WERI-Rb-1 (cell line): Measurements from ENCODE around the gene YBX2.
A peak's percentile ranks its signal among the peaks of the same experiment; 100 is the strongest.

ENCODE experiments used
- DNase-seq: peaks from one replicate; pipeline ENCODE4 v3.0.0-alpha.2; 2020
- H3K27ac ChIP-seq: fragments of 250-450 bp; sonication (Bioruptor Pico); 2 replicates; pipeline ENCODE4 v1.5.1; 2020; ENCODE audit warnings: mild to moderate bottlenecking, moderate library complexity
- H3K27me3 ChIP-seq: fragments of 250-450 bp; sonication (Bioruptor Pico); 2 replicates; pipeline ENCODE4 v1.5.1; 2021; ENCODE audit warnings: mild to moderate bottlenecking, low read depth, moderate library complexity; ENCODE audit not compliant: insufficient read depth, severe bottlenecking
- H3K36me3 ChIP-seq: fragments of 250-450 bp; sonication (Bioruptor Pico); 2 replicates; pipeline ENCODE4 v1.5.1; 2020; ENCODE audit warnings: mild to moderate bottlenecking, moderate library complexity
- H3K4me3 ChIP-seq: 2 replicates; pipeline ENCODE4 v1.5.1; 2011; ENCODE audit warnings: low read depth, mild to moderate bottlenecking, control low read depth, low read length
- H3K9me3 ChIP-seq: fragments of 250-450 bp; sonication (Bioruptor Pico); 2 replicates; pipeline ENCODE4 v1.5.1; 2021; ENCODE audit warnings: mild to moderate bottlenecking, moderate library complexity; ENCODE audit not compliant: severe bottlenecking
- CTCF ChIP-seq: IDR thresholded peaks from 2 replicates; pipeline ENCODE4 v1.5.1; 2011; ENCODE audit warnings: low read depth, mild to moderate bottlenecking, control low read depth, inconsistent platforms, low read length

The YBX2 gene

GRCh38 chr17:7262935-7263800 is 31.3 kb downstream of the YBX2 start:
- no peak overlapping the region for H3K4me3 ChIP-seq
- no peak for TF ChIP-seq CTCF
- peak overlapping the region; percentile 42 for H3K27ac ChIP-seq
- H3K36me3 ChIP-seq: peaks cover 15% of the 10 kb centered on the region
- DNase-seq: peak; percentile 57
- no peaks in the 10 kb centered on the region for H3K27me3 ChIP-seq
- no peaks in the 10 kb centered on the region for H3K9me3 ChIP-seq

- Histone ChIP-seq H3K27ac (peak within 1 kb of the TSS; percentile 71), H3K36me3 (peaks cover 24% of the 10 kb centered on the region), H3K9me3 (no peaks in the 10 kb centered on the region), H3K4me3 (peak within 1 kb of the TSS; percentile 56), H3K27me3 (no peaks in the 10 kb centered on the region)
- DNase-seq: no peak
- TF ChIP-seq CTCF: no peak
These were observed 32.1 kb downstream of the YBX2 start, which contains the start of gene CLDN7 for GRCh38 chr17:7262192-7262934. Gene CLDN7 (minus strand): TSS chr17:7262478. CDS start chr17:7262043, 435 bp downstream.

- H3K27me3 ChIP-seq: no peaks in the 10 kb centered on the region
- no peaks in the 10 kb centered on the region for H3K9me3 ChIP-seq
- peak overlapping the region; percentile 71 for H3K27ac ChIP-seq
- TF ChIP-seq CTCF: no peak
- peaks cover 31% of the 10 kb centered on the region for H3K36me3 ChIP-seq
- no peak for DNase-seq
- peak overlapping the region; percentile 56 for H3K4me3 ChIP-seq
These were observed 32.9 kb downstream of the YBX2 start for GRCh38 chr17:7261379-7262191.

- Histone ChIP-seq H3K36me3 (peaks cover 39% of the 10 kb centered on the region), H3K4me3 (peak overlapping the region; percentile 56), H3K27me3 (no peaks in the 10 kb centered on the region), H3K27ac (peak overlapping the region; percentile 71), H3K9me3 (no peaks in the 10 kb centered on the region)
- DNase-seq: peak; percentile 70
- TF ChIP-seq CTCF: no peak
These were observed 33.6 kb downstream of the YBX2 start for GRCh38 chr17:7260651-7261378.

GRCh38 chr17:7260151-7260550 is 34.3 kb downstream of the YBX2 start:
- Histone ChIP-seq H3K9me3 (no peaks in the 10 kb centered on the region), H3K27me3 (no peaks in the 10 kb centered on the region), H3K36me3 (peaks cover 46% of the 10 kb centered on the region), H3K27ac (peak overlapping the region; percentile 71), H3K4me3 (no peak overlapping the region)
- TF ChIP-seq CTCF: no peak
- DNase-seq: no peak
